Measurements from ENCODE around the gene TRAF7.
"Not testable (repeated sequence)": the region's sequence is repeated elsewhere in the genome, so short reads cannot be mapped to it uniquely, and the experiment has no call there.

Gene TRAF7

GRCh38 chr16:2114885-2115590, 40.5 kb upstream of the TRAF7 start:
- H3K4me1 Mint-ChIP-seq (ENCODE audit: low read depth); H3K27me3 Mint-ChIP-seq; H3K27ac Mint-ChIP-seq; intact Hi-C loops (cut with micrococcal nuclease); H3K4me3 Mint-ChIP-seq; H3K9me3 Mint-ChIP-seq: not testable (repeated sequence)
- H3K36me3 Mint-ChIP-seq (ENCODE audit: low read depth): peaks cover 71% of the 10 kb centered on the region

- intact Hi-C loops (cut with micrococcal nuclease): no loop called here
- Mint-ChIP-seq H3K4me3 (no peak overlapping the region), H3K27ac (no peak overlapping the region), H3K4me1 (ENCODE audit: low read depth) (no peaks in the 10 kb centered on the region), H3K9me3 (no peaks in the 10 kb centered on the region), H3K27me3 (no peaks in the 10 kb centered on the region), H3K36me3 (ENCODE audit: low read depth) (peaks cover 65% of the 10 kb centered on the region)
Measured at GRCh38 chr16:2115591-2115973, 40.0 kb upstream of the TRAF7 start.

GRCh38 chr16:2116428-2116827, 39.2 kb upstream of the TRAF7 start:
- intact Hi-C loops (cut with micrococcal nuclease); H3K27ac Mint-ChIP-seq; H3K4me3 Mint-ChIP-seq; H3K4me1 Mint-ChIP-seq (ENCODE audit: low read depth); H3K9me3 Mint-ChIP-seq; H3K27me3 Mint-ChIP-seq: not testable (repeated sequence)
- H3K36me3 Mint-ChIP-seq (ENCODE audit: low read depth): peaks cover 57% of the 10 kb centered on the region

- H3K4me1 Mint-ChIP-seq (ENCODE audit: low read depth); H3K9me3 Mint-ChIP-seq; intact Hi-C loops (cut with micrococcal nuclease); H3K27ac Mint-ChIP-seq; H3K4me3 Mint-ChIP-seq; H3K27me3 Mint-ChIP-seq: not testable (repeated sequence)
- peaks cover 48% of the 10 kb centered on the region for H3K36me3 Mint-ChIP-seq (ENCODE audit: low read depth)
Measured at GRCh38 chr16:2117341-2117740, 38.2 kb upstream of the TRAF7 start.

GRCh38 chr16:2117960-2118722, 37.4 kb upstream of the TRAF7 start:
- H3K4me3 Mint-ChIP-seq; H3K9me3 Mint-ChIP-seq; H3K4me1 Mint-ChIP-seq (ENCODE audit: low read depth); H3K27ac Mint-ChIP-seq; H3K27me3 Mint-ChIP-seq; intact Hi-C loops (cut with micrococcal nuclease): not testable (repeated sequence)
- H3K36me3 Mint-ChIP-seq (ENCODE audit: low read depth): peaks cover 40% of the 10 kb centered on the region

GRCh38 chr16:2121325-2121724, 34.3 kb upstream of the TRAF7 start:
- peaks cover 18% of the 10 kb centered on the region for H3K27me3 Mint-ChIP-seq
- H3K9me3 Mint-ChIP-seq; H3K36me3 Mint-ChIP-seq (ENCODE audit: low read depth); H3K4me3 Mint-ChIP-seq; H3K27ac Mint-ChIP-seq; intact Hi-C loops (cut with micrococcal nuclease): not testable (repeated sequence)
- H3K4me1 Mint-ChIP-seq (ENCODE audit: low read depth): peaks cover 27% of the 10 kb centered on the region

GRCh38 chr16:2121853-2122252, 33.7 kb upstream of the TRAF7 start:
- intact Hi-C loops (cut with micrococcal nuclease): no loop called here
- H3K9me3 Mint-ChIP-seq: no peaks in the 10 kb centered on the region
- H3K27ac Mint-ChIP-seq: no peak overlapping the region
- peaks cover 6% of the 10 kb centered on the region for H3K36me3 Mint-ChIP-seq (ENCODE audit: low read depth)
- H3K4me3 Mint-ChIP-seq: no peak overlapping the region
- H3K4me1 Mint-ChIP-seq (ENCODE audit: low read depth): peaks cover 32% of the 10 kb centered on the region
- peaks cover 19% of the 10 kb centered on the region for H3K27me3 Mint-ChIP-seq

GRCh38 chr16:2122429-2122828, 33.2 kb upstream of the TRAF7 start:
- intact Hi-C loops (cut with micrococcal nuclease): no loop called here
- Mint-ChIP-seq H3K4me3 (no peak overlapping the region), H3K27ac (no peak overlapping the region)

GRCh38 chr16:2122934-2123683, 32.5 kb upstream of the TRAF7 start:
- H3K4me3 Mint-ChIP-seq; H3K36me3 Mint-ChIP-seq (ENCODE audit: low read depth); H3K27ac Mint-ChIP-seq; intact Hi-C loops (cut with micrococcal nuclease); H3K9me3 Mint-ChIP-seq: not testable (repeated sequence)
- Mint-ChIP-seq H3K27me3 (peaks cover 19% of the 10 kb centered on the region), H3K4me1 (ENCODE audit: low read depth) (peaks cover 40% of the 10 kb centered on the region)

More at GRCh38 chr16:2122429-2122828, 33.2 kb upstream of the TRAF7 start:
- Mint-ChIP-seq H3K36me3 (ENCODE audit: low read depth) (peaks cover under 1% of the 10 kb centered on the region), H3K4me1 (ENCODE audit: low read depth) (peaks cover 38% of the 10 kb centered on the region), H3K9me3 (no peaks in the 10 kb centered on the region), H3K27me3 (peaks cover 19% of the 10 kb centered on the region)

GRCh38 chr16:2123706-2124376, 31.7 kb upstream of the TRAF7 start:
- H3K36me3 Mint-ChIP-seq (ENCODE audit: low read depth); H3K9me3 Mint-ChIP-seq; intact Hi-C loops (cut with micrococcal nuclease); H3K27ac Mint-ChIP-seq; H3K4me3 Mint-ChIP-seq: not testable (repeated sequence)
- Mint-ChIP-seq H3K27me3 (peaks cover 19% of the 10 kb centered on the region), H3K4me1 (ENCODE audit: low read depth) (peaks cover 47% of the 10 kb centered on the region)

GRCh38 chr16:2124377-2124693, 31.2 kb upstream of the TRAF7 start:
- H3K36me3 Mint-ChIP-seq (ENCODE audit: low read depth); H3K4me3 Mint-ChIP-seq; H3K27ac Mint-ChIP-seq; intact Hi-C loops (cut with micrococcal nuclease); H3K9me3 Mint-ChIP-seq: not testable (repeated sequence)
- H3K4me1 Mint-ChIP-seq (ENCODE audit: low read depth): peaks cover 47% of the 10 kb centered on the region
- peaks cover 19% of the 10 kb centered on the region for H3K27me3 Mint-ChIP-seq

- intact Hi-C loops (cut with micrococcal nuclease); H3K36me3 Mint-ChIP-seq (ENCODE audit: low read depth); H3K9me3 Mint-ChIP-seq: not testable (repeated sequence)
- H3K4me1 Mint-ChIP-seq (ENCODE audit: low read depth): peaks cover 47% of the 10 kb centered on the region
- H3K27ac Mint-ChIP-seq: peak overlapping the region; percentile 33
- peaks cover 19% of the 10 kb centered on the region for H3K27me3 Mint-ChIP-seq
- peak overlapping the region; percentile 60 for H3K4me3 Mint-ChIP-seq
Measured at GRCh38 chr16:2124694-2125444, 30.7 kb upstream of the TRAF7 start.

GRCh38 chr16:2125609-2126008, 30.0 kb upstream of the TRAF7 start:
- intact Hi-C loops (cut with micrococcal nuclease); H3K36me3 Mint-ChIP-seq (ENCODE audit: low read depth); H3K9me3 Mint-ChIP-seq: not testable (repeated sequence)
- Mint-ChIP-seq H3K27me3 (peaks cover 19% of the 10 kb centered on the region), H3K4me3 (peak overlapping the region; percentile 60), H3K4me1 (ENCODE audit: low read depth) (peaks cover 47% of the 10 kb centered on the region), H3K27ac (peak overlapping the region; percentile 33)
